ENCODE measurements around the gene CMYA5.

The CMYA5 gene

GRCh38 chr5:79834098-79834753, 144.6 kb downstream of the CMYA5 start:
- DNase-seq (ENCODE audit: low read depth in 2 of 2, low spot score in 1 of 2), result no peak

GRCh38 chr5:79834754-79835714, 145.4 kb downstream of the CMYA5 start:
- no peak for DNase-seq (ENCODE audit: low read depth in 2 of 2, low spot score in 1 of 2)

GRCh38 chr5:79837761-79838551, 148.3 kb downstream of the CMYA5 start:
- no peak for DNase-seq (ENCODE audit: low read depth in 2 of 2, low spot score in 1 of 2)

- no peak for DNase-seq (ENCODE audit: low read depth in 2 of 2, low spot score in 1 of 2)
Observed at GRCh38 chr5:79840084-79840990, 150.7 kb downstream of the CMYA5 start.

- DNase-seq (ENCODE audit: low read depth in 2 of 2, low spot score in 1 of 2), result no peak
Observed at GRCh38 chr5:79841172-79841571, 151.5 kb downstream of the CMYA5 start.

- DNase-seq (ENCODE audit: low read depth in 2 of 2, low spot score in 1 of 2), result no peak
Observed at GRCh38 chr5:79842006-79842881, 152.6 kb downstream of the CMYA5 start.

GRCh38 chr5:79842991-79843390, 153.4 kb downstream of the CMYA5 start:
- no peak for DNase-seq (ENCODE audit: low read depth in 2 of 2, low spot score in 1 of 2)

GRCh38 chr5:79843450-79844388, 154.1 kb downstream of the CMYA5 start:
- DNase-seq (ENCODE audit: low read depth in 2 of 2, low spot score in 1 of 2), result no peak

- no peak for DNase-seq (ENCODE audit: low read depth in 2 of 2, low spot score in 1 of 2)
Observed at GRCh38 chr5:79844571-79844970, 154.9 kb downstream of the CMYA5 start.

GRCh38 chr5:79845448-79846197, 156.0 kb downstream of the CMYA5 start:
- no peak for DNase-seq (ENCODE audit: low read depth in 2 of 2, low spot score in 1 of 2)

- no peak for DNase-seq (ENCODE audit: low read depth in 2 of 2, low spot score in 1 of 2)
Observed at GRCh38 chr5:79846198-79846521, 156.5 kb downstream of the CMYA5 start.

- DNase-seq (ENCODE audit: low read depth in 2 of 2, low spot score in 1 of 2), result no peak
Observed at GRCh38 chr5:79847561-79847960, 157.9 kb downstream of the CMYA5 start.

- no peak for DNase-seq (ENCODE audit: low read depth in 2 of 2, low spot score in 1 of 2)
Observed at GRCh38 chr5:79849061-79849460, 159.4 kb downstream of the CMYA5 start.
